DOHH2 (cell line): ENCODE results near the gene ITPR2.

ENCODE experiments used
- EZH2phosphoT487 ChIP-seq: fragments of 200-600 bp; sonication (generic); IDR thresholded peaks from 2 replicates; pipeline ENCODE4 v1.6.1; 2017; ENCODE audit warnings: borderline replicate concordance, mild to moderate bottlenecking, antibody characterized with exemption, low read length, moderate library complexity, mixed read lengths
- TF ChIP-seq, protein P1 (sequence below): fragments of 200-600 bp; sonication (generic); IDR thresholded peaks from one replicate; pipeline ENCODE4 v1.5.1; 2014; ENCODE audit warnings: antibody characterized with exemption, mild to moderate bottlenecking, low read depth, low read length; ENCODE audit not compliant: poor library complexity, severe bottlenecking

- TF ChIP-seq, protein P1, sequence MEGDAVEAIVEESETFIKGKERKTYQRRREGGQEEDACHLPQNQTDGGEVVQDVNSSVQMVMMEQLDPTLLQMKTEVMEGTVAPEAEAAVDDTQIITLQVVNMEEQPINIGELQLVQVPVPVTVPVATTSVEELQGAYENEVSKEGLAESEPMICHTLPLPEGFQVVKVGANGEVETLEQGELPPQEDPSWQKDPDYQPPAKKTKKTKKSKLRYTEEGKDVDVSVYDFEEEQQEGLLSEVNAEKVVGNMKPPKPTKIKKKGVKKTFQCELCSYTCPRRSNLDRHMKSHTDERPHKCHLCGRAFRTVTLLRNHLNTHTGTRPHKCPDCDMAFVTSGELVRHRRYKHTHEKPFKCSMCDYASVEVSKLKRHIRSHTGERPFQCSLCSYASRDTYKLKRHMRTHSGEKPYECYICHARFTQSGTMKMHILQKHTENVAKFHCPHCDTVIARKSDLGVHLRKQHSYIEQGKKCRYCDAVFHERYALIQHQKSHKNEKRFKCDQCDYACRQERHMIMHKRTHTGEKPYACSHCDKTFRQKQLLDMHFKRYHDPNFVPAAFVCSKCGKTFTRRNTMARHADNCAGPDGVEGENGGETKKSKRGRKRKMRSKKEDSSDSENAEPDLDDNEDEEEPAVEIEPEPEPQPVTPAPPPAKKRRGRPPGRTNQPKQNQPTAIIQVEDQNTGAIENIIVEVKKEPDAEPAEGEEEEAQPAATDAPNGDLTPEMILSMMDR, result no peak
- no peak for TF ChIP-seq EZH2phosphoT487
Observed at GRCh38 chr12:26496170-26496569, 336.8 kb downstream of the ITPR2 start.
